K562 (cell line): ENCODE measurements around the gene CD19. TPM values are rescaled to one million over a fixed set of nuclear protein-coding genes. Genes with fewer than 3 reads are reported as not detected.

Source experiments
- C11orf30 ChIP-seq: fragments of 450-650 bp; IDR thresholded peaks from 2 replicates; pipeline ENCODE4 v1.6.1; 2016; ENCODE audit warnings: low read depth, mild to moderate bottlenecking
- DMBX1 ChIP-seq: fragments of 250-450 bp; sonication (Bioruptor Pico); IDR thresholded peaks from 2 replicates; pipeline ENCODE4 v1.8.0; 2022; ENCODE audit warnings: inconsistent platforms, mild to moderate bottlenecking, moderate library complexity, borderline replicate concordance
- ETV1 ChIP-seq: fragments of 450-650 bp; conservative IDR thresholded peaks from 2 replicates; pipeline ENCODE4 v1.6.1; 2016; ENCODE audit warnings: missing genetic modification characterization, control low read depth, low read depth, missing compliant biosample characterization
- GABPB1 ChIP-seq: sonication (generic); formaldehyde crosslinking; IDR thresholded peaks from 2 replicates; pipeline ENCODE4 v1.8.0; 2022; ENCODE audit warnings: mild to moderate bottlenecking, missing genetic modification reagents
- PCBP1 ChIP-seq: fragments of 200-400 bp; formaldehyde crosslinking; IDR thresholded peaks from 2 replicates; pipeline ENCODE4 v1.6.1; 2018; ENCODE audit warnings: mild to moderate bottlenecking, low read depth, low read length; ENCODE audit not compliant: poor library complexity, severe bottlenecking
- SIX5 ChIP-seq, 2 experiments: IDR thresholded peaks; 2 replicates each; pipeline ENCODE4 v1.6.1; 2011; ENCODE audit warnings: low read length in 2 of 2, borderline replicate concordance in 1 of 2, low read depth in 1 of 2, mild to moderate bottlenecking in 1 of 2, moderate library complexity in 1 of 2; ENCODE audit not compliant: insufficient read depth in 1 of 2
- TAF1 ChIP-seq: IDR thresholded peaks from 2 replicates; pipeline ENCODE4 v1.6.1; 2011; ENCODE audit warnings: mild to moderate bottlenecking, low read length, moderate library complexity; ENCODE audit not compliant: insufficient read depth, control insufficient read depth, severe bottlenecking; ENCODE audit errors: extremely low read depth
- U2AF1 ChIP-seq: fragments of 200-400 bp; formaldehyde crosslinking; optimal IDR thresholded peaks from 2 replicates; pipeline ENCODE3; 2017; ENCODE audit warnings: mild to moderate bottlenecking, low read depth, low read length, moderate library complexity
- polyA plus RNA-seq, 8 experiments: library from polyadenylated mRNA; depleted of rRNA in 4 of 8; stranded (reverse) in 5 of 8; unstranded in 3 of 8; fragments of >200 nt; fragmentation: Nextera tagmentation in 2 of 8; fragmentation: Illumina TruSeq in 1 of 8; extraction: Ambion mirVana in 2 of 8; extraction: Trizol in 1 of 8; gene quantifications; 2 replicates each; pipeline versions ENCODE4 v1.2.1 to v1.2.3, GENCODE V29; 2011 to 2014; ENCODE audit warnings: inconsistent platforms in 1 of 8, missing spikeins in 1 of 8
- total RNA-seq, 7 experiments: library from RNA; depleted of rRNA in 6 of 7; stranded (reverse); fragments of >200 nt in 6 of 7; fragmentation: Illumina TruSeq in 2 of 7; extraction: Trizol in 2 of 7; gene quantifications; 2 replicates each; pipeline versions ENCODE4 v1.2.1 to v1.2.3, GENCODE V29; 2011 to 2021; ENCODE audit warnings: low replicate concordance in 1 of 7
- TF ChIP-seq, protein P1 (sequence below): sonication (generic); formaldehyde crosslinking; IDR thresholded peaks from 2 replicates; pipeline ENCODE4 v1.8.1; 2023; ENCODE audit warnings: missing genetic modification reagents, mild to moderate bottlenecking, borderline replicate concordance
- TF ChIP-seq, protein P2 (sequence below): sonication (generic); formaldehyde crosslinking; IDR thresholded peaks from 2 replicates; pipeline ENCODE4 v1.8.1; 2023; ENCODE audit warnings: mild to moderate bottlenecking, missing genetic modification reagents, moderate library complexity
- TF ChIP-seq, protein P3 (sequence below): fragments of 250-450 bp; sonication (Bioruptor Pico); IDR thresholded peaks from 2 replicates; pipeline ENCODE4 v1.9.0; 2021; ENCODE audit warnings: mild to moderate bottlenecking, inconsistent platforms
- TF ChIP-seq, protein P4 (sequence below): IDR thresholded peaks from 2 replicates; pipeline ENCODE4 v1.6.1; 2012; ENCODE audit warnings: low read depth, low read length, improper control_type of control experiment, borderline replicate concordance
- TF ChIP-seq, protein P5 (sequence below): fragments of 250-450 bp; sonication (Bioruptor Pico); IDR thresholded peaks from 2 replicates; pipeline ENCODE4 v1.4.0; 2020

Gene CD19
- total and polyA plus RNA-seq, 9 of the 15 experiments (the other 6 are each of a cell fraction or from before 2014, with no cell fraction given), result 0.27 to 3.7 (median 2.0) TPM; not detected in 1

DNA sequence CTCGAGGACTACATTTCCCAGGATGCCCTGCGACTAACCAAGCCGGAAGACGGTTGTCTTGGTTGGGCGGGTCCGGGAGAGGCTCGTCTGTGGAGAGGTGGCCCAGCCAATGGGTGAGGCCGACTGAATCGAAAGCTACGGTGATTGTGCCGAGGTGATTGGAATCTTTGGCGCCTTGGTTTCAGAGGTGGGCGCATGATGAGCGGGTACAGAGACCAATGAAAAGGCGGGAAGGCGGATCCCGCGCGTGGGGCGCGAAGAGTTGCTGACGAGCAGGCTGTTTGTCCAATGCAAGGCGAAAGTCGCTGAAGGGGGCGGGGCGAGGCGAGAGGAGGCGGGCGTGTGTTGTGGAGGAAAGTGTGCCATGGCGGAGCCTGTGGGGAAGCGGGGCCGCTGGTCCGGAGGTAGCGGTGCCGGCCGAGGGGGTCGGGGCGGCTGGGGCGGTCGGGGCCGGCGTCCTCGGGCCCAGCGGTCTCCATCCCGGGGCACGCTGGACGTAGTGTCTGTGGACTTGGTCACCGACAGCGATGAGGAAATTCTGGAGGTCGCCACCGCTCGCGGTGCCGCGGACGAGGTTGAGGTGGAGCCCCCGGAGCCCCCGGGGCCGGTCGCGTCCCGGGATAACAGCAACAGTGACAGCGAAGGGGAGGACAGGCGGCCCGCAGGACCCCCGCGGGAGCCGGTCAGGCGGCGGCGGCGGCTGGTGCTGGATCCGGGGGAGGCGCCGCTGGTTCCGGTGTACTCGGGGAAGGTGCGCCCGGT lies 19.1 kb downstream of the CD19 start, which contains the start of gene NFATC2IP (continued):
- TF ChIP-seq, protein P1, sequence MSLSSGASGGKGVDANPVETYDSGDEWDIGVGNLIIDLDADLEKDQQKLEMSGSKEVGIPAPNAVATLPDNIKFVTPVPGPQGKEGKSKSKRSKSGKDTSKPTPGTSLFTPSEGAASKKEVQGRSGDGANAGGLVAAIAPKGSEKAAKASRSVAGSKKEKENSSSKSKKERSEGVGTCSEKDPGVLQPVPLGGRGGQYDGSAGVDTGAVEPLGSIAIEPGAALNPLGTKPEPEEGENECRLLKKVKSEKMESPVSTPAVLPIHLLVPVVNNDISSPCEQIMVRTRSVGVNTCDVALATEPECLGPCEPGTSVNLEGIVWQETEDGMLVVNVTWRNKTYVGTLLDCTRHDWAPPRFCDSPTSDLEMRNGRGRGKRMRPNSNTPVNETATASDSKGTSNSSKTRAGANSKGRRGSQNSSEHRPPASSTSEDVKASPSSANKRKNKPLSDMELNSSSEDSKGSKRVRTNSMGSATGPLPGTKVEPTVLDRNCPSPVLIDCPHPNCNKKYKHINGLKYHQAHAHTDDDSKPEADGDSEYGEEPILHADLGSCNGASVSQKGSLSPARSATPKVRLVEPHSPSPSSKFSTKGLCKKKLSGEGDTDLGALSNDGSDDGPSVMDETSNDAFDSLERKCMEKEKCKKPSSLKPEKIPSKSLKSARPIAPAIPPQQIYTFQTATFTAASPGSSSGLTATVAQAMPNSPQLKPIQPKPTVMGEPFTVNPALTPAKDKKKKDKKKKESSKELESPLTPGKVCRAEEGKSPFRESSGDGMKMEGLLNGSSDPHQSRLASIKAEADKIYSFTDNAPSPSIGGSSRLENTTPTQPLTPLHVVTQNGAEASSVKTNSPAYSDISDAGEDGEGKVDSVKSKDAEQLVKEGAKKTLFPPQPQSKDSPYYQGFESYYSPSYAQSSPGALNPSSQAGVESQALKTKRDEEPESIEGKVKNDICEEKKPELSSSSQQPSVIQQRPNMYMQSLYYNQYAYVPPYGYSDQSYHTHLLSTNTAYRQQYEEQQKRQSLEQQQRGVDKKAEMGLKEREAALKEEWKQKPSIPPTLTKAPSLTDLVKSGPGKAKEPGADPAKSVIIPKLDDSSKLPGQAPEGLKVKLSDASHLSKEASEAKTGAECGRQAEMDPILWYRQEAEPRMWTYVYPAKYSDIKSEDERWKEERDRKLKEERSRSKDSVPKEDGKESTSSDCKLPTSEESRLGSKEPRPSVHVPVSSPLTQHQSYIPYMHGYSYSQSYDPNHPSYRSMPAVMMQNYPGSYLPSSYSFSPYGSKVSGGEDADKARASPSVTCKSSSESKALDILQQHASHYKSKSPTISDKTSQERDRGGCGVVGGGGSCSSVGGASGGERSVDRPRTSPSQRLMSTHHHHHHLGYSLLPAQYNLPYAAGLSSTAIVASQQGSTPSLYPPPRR (CRISPR knock-in tag), result no peak
- TF ChIP-seq ETV1 (peak; percentile 84), GABPB1 (CRISPR knock-in tag) (peak; percentile 92), SIX5 (IDR thresholded peaks at IDR 0.05; ENCODE audit: borderline replicate concordance in 1 of 2, insufficient read depth in 1 of 2, low read depth in 1 of 2, low read length in 2 of 2) (peak; percentile 69 to 72; a peak in 3 of 4 replicates), PCBP1 (no peak), C11orf30 (peak; percentile 54), U2AF1 (no peak), DMBX1 (CRISPR knock-in tag) (no peak), TAF1 (peak; percentile 95)
- TF ChIP-seq, protein P2, sequence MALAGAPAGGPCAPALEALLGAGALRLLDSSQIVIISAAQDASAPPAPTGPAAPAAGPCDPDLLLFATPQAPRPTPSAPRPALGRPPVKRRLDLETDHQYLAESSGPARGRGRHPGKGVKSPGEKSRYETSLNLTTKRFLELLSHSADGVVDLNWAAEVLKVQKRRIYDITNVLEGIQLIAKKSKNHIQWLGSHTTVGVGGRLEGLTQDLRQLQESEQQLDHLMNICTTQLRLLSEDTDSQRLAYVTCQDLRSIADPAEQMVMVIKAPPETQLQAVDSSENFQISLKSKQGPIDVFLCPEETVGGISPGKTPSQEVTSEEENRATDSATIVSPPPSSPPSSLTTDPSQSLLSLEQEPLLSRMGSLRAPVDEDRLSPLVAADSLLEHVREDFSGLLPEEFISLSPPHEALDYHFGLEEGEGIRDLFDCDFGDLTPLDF (CRISPR knock-in tag), result peak; percentile 97
- TF ChIP-seq, protein P3, sequence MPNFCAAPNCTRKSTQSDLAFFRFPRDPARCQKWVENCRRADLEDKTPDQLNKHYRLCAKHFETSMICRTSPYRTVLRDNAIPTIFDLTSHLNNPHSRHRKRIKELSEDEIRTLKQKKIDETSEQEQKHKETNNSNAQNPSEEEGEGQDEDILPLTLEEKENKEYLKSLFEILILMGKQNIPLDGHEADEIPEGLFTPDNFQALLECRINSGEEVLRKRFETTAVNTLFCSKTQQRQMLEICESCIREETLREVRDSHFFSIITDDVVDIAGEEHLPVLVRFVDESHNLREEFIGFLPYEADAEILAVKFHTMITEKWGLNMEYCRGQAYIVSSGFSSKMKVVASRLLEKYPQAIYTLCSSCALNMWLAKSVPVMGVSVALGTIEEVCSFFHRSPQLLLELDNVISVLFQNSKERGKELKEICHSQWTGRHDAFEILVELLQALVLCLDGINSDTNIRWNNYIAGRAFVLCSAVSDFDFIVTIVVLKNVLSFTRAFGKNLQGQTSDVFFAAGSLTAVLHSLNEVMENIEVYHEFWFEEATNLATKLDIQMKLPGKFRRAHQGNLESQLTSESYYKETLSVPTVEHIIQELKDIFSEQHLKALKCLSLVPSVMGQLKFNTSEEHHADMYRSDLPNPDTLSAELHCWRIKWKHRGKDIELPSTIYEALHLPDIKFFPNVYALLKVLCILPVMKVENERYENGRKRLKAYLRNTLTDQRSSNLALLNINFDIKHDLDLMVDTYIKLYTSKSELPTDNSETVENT (CRISPR knock-in tag), result no peak
- TF ChIP-seq, protein P4, sequence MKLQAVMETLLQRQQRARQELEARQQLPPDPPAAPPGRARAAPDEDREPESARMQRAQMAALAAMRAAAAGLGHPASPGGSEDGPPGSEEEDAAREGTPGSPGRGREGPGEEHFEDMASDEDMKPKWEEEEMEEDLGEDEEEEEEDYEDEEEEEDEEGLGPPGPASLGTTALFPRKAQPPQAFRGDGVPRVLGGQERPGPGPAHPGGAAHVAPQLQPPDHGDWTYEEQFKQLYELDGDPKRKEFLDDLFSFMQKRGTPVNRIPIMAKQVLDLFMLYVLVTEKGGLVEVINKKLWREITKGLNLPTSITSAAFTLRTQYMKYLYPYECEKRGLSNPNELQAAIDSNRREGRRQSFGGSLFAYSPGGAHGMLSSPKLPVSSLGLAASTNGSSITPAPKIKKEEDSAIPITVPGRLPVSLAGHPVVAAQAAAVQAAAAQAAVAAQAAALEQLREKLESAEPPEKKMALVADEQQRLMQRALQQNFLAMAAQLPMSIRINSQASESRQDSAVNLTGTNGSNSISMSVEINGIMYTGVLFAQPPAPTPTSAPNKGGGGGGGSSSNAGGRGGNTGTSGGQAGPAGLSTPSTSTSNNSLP, result peak; percentile 93
- TF ChIP-seq, protein P5, sequence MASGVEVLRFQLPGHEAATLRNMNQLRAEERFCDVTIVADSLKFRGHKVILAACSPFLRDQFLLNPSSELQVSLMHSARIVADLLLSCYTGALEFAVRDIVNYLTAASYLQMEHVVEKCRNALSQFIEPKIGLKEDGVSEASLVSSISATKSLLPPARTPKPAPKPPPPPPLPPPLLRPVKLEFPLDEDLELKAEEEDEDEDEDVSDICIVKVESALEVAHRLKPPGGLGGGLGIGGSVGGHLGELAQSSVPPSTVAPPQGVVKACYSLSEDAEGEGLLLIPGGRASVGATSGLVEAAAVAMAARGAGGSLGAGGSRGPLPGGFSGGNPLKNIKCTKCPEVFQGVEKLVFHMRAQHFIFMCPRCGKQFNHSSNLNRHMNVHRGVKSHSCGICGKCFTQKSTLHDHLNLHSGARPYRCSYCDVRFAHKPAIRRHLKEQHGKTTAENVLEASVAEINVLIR (CRISPR knock-in tag), result peak; percentile 61
